OCI-LY1 (cell line): ENCODE data around the gene LIN7C.

Source experiments
- EZH2 ChIP-seq: fragments of 200-600 bp; sonication (generic), shearing (Covaris generic); IDR thresholded peaks from 2 replicates; pipeline ENCODE4 v1.8.0; 2017; ENCODE audit warnings: borderline replicate concordance, mixed run types, mild to moderate bottlenecking, antibody characterized with exemption, low read length, moderate library complexity, mixed read lengths
- TF ChIP-seq, protein P1 (sequence below): fragments of 200-600 bp; sonication (generic), shearing (Covaris generic); IDR thresholded peaks from 2 replicates; pipeline ENCODE4 v1.5.1; 2017; ENCODE audit warnings: mild to moderate bottlenecking, antibody characterized with exemption, low read length, moderate library complexity, mixed read lengths

DNA sequence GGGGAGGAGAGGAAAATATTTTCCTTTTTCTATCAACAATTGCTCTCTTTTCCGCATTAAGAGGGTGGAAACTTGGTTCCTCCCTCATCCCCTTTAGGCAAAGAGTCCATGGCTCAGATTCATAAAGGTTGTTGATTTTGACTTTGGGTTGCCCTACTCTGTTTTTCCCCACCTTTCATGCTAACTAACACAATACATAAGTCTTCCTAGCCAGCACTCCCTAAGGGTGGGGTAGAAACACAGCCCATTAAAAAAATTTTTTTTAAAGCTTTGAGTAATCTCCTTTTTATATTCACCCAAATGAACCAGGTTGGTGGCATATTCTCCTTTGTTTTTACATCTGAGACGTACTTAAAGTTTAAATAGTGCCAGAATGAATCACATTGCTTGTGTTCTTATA is 20.0 kb upstream of the LIN7C start:
- TF ChIP-seq, protein P1, sequence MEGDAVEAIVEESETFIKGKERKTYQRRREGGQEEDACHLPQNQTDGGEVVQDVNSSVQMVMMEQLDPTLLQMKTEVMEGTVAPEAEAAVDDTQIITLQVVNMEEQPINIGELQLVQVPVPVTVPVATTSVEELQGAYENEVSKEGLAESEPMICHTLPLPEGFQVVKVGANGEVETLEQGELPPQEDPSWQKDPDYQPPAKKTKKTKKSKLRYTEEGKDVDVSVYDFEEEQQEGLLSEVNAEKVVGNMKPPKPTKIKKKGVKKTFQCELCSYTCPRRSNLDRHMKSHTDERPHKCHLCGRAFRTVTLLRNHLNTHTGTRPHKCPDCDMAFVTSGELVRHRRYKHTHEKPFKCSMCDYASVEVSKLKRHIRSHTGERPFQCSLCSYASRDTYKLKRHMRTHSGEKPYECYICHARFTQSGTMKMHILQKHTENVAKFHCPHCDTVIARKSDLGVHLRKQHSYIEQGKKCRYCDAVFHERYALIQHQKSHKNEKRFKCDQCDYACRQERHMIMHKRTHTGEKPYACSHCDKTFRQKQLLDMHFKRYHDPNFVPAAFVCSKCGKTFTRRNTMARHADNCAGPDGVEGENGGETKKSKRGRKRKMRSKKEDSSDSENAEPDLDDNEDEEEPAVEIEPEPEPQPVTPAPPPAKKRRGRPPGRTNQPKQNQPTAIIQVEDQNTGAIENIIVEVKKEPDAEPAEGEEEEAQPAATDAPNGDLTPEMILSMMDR: no peak
- TF ChIP-seq EZH2: no peak
